NCI-H146 treated with DMSO at 0.1 percent for 48 hours (cell line): ENCODE data around the gene NPL.
A peak's percentile ranks its signal among the peaks of the same experiment; 100 is the strongest.

Experiments
- DNase-seq: peaks from one replicate; lab custom pipeline; 2025; ENCODE audit not compliant: unreplicated experiment; lab: John Stamatoyannopoulos, UW

NPL gene

GRCh38 chr1:182778862-182779261 lies 10.7 kb upstream of the NPL start:
- no peak for DNase-seq

- no peak for DNase-seq
These were observed 10.0 kb upstream of the NPL start for GRCh38 chr1:182779530-182779929.

GRCh38 chr1:182781841-182782586 lies 7.6 kb upstream of the NPL start:
- DNase-seq: peak; percentile 66

- no peak for DNase-seq
These were observed 7.0 kb upstream of the NPL start for GRCh38 chr1:182782587-182782913.

GRCh38 chr1:182783068-182783467 lies 6.5 kb upstream of the NPL start:
- DNase-seq: no peak

- peak; percentile 38 for DNase-seq
These were observed 4.9 kb upstream of the NPL start for GRCh38 chr1:182784556-182785171.

GRCh38 chr1:182785181-182785580 lies 4.4 kb upstream of the NPL start:
- DNase-seq: no peak

GRCh38 chr1:182786223-182786994 lies 3.2 kb upstream of the NPL start:
- peak; percentile 23 for DNase-seq

- no peak for DNase-seq
These were observed 2.6 kb upstream of the NPL start for GRCh38 chr1:182786995-182787324.

GRCh38 chr1:182791281-182792179 lies 2.0 kb downstream of the NPL start:
- DNase-seq: no peak

GRCh38 chr1:182794091-182794490 lies 4.5 kb downstream of the NPL start:
- DNase-seq: no peak

- no peak for DNase-seq
These were observed 5.2 kb downstream of the NPL start for GRCh38 chr1:182794676-182795201.

GRCh38 chr1:182795563-182796228 lies 6.1 kb downstream of the NPL start:
- no peak for DNase-seq

- peak; percentile 16 for DNase-seq
These were observed 12.6 kb downstream of the NPL start for GRCh38 chr1:182802006-182802803.

- DNase-seq: no peak
These were observed 14.3 kb downstream of the NPL start for GRCh38 chr1:182803846-182804245.

- DNase-seq: peak; percentile 71
These were observed 16.6 kb downstream of the NPL start for GRCh38 chr1:182806015-182806678.

- no peak for DNase-seq
These were observed 18.3 kb downstream of the NPL start for GRCh38 chr1:182807907-182808306.

GRCh38 chr1:182809414-182809957 lies 19.9 kb downstream of the NPL start:
- no peak for DNase-seq
